H9 (cell line): ENCODE results near the gene SPAG5. TPM values are rescaled to one million over a fixed set of nuclear protein-coding genes. Genes with fewer than 3 reads are reported as not detected.

ENCODE experiments used
- DNase-seq: peaks from one replicate; pipeline ENCODE4 v3.0.0-alpha.2; 2017
- H2AFZ ChIP-seq: one replicate; pipeline ENCODE4 v1.6.1; 2013; ENCODE audit warnings: mild to moderate bottlenecking, low read length, control low read depth, moderate library complexity
- H2AK5ac ChIP-seq: 2 replicates; pipeline ENCODE4 v1.6.1; 2013; ENCODE audit warnings: low read length, control low read depth, mixed read lengths; ENCODE audit not compliant: insufficient read length
- H2BK120ac ChIP-seq: one replicate; pipeline ENCODE4 v1.6.1; 2013; ENCODE audit warnings: low read depth, mild to moderate bottlenecking, low read length, control low read depth, inconsistent platforms; ENCODE audit not compliant: poor library complexity, severe bottlenecking
- H2BK12ac ChIP-seq: 2 replicates; pipeline ENCODE4 v1.6.1; 2013; ENCODE audit warnings: low read length, control low read depth, mixed read lengths, low read depth; ENCODE audit not compliant: insufficient read length
- H2BK15ac ChIP-seq: 2 replicates; pipeline ENCODE4 v1.6.1; 2013; ENCODE audit warnings: low read depth, low read length, control low read depth
- H2BK20ac ChIP-seq: one replicate; pipeline ENCODE4 v1.6.1; 2013; ENCODE audit warnings: low read depth, mild to moderate bottlenecking, low read length, control low read depth, inconsistent platforms; ENCODE audit not compliant: poor library complexity, severe bottlenecking
- H2BK5ac ChIP-seq: 2 replicates; pipeline ENCODE4 v1.6.1; 2013; ENCODE audit warnings: low read length, control low read depth, mixed read lengths; ENCODE audit not compliant: insufficient read length
- H3K14ac ChIP-seq: 2 replicates; pipeline ENCODE4 v1.6.1; 2013; ENCODE audit warnings: low read length, control low read depth; ENCODE audit not compliant: insufficient read depth
- H3K18ac ChIP-seq: 2 replicates; pipeline ENCODE4 v1.6.1; 2013; ENCODE audit warnings: low read depth, mild to moderate bottlenecking, mixed read lengths, low read length, control low read depth; ENCODE audit not compliant: insufficient read length
- H3K23ac ChIP-seq: 2 replicates; pipeline ENCODE4 v1.6.1; 2013; ENCODE audit warnings: low read length, control low read depth, mixed read lengths, low read depth; ENCODE audit not compliant: insufficient read length
- H3K23me2 ChIP-seq: 2 replicates; pipeline ENCODE4 v1.6.1; 2013; ENCODE audit warnings: low read depth, mild to moderate bottlenecking, mixed read lengths, low read length, control low read depth; ENCODE audit not compliant: insufficient read length, poor library complexity, severe bottlenecking
- H3K27ac ChIP-seq: 2 replicates; pipeline ENCODE4 v1.5.1; 2013; ENCODE audit warnings: low read length, control low read depth, mixed read lengths, low read depth; ENCODE audit not compliant: insufficient read length
- H3K27me3 ChIP-seq: 2 replicates; pipeline ENCODE4 v1.6.1; 2013; ENCODE audit warnings: low read length, control low read depth, inconsistent platforms; ENCODE audit not compliant: insufficient read depth
- H3K4ac ChIP-seq: 2 replicates; pipeline ENCODE4 v1.6.1; 2013; ENCODE audit warnings: low read depth, mild to moderate bottlenecking, control low read depth, inconsistent platforms, low read length, moderate library complexity
- H3K4me1 ChIP-seq: 2 replicates; pipeline ENCODE4 v1.6.1; 2013; ENCODE audit warnings: low read length, control low read depth, inconsistent platforms; ENCODE audit not compliant: insufficient read depth
- H3K4me2 ChIP-seq: 2 replicates; pipeline ENCODE4 v1.6.1; 2013; ENCODE audit warnings: low read length, control low read depth, mixed read lengths; ENCODE audit not compliant: insufficient read length, insufficient read depth
- H3K56ac ChIP-seq: 2 replicates; pipeline ENCODE4 v1.6.1; 2013; ENCODE audit warnings: low read depth, mild to moderate bottlenecking, mixed read lengths, low read length, control low read depth; ENCODE audit not compliant: insufficient read length
- H3K79me1 ChIP-seq: 2 replicates; pipeline ENCODE4 v1.6.1; 2013; ENCODE audit warnings: low read depth, mild to moderate bottlenecking, moderate library complexity, low read length, control low read depth, inconsistent platforms; ENCODE audit not compliant: insufficient read depth, poor library complexity, severe bottlenecking
- H3K79me2 ChIP-seq: 2 replicates; pipeline ENCODE4 v1.6.1; 2013; ENCODE audit warnings: low read length, control low read depth, inconsistent platforms; ENCODE audit not compliant: insufficient read depth
- H3K9ac ChIP-seq: 2 replicates; pipeline ENCODE4 v1.6.1; 2013; ENCODE audit warnings: low read length, control low read depth, mixed read lengths; ENCODE audit not compliant: insufficient read length; ENCODE audit errors: extremely low read depth
- H3K9me3 ChIP-seq: one replicate; pipeline ENCODE4 v1.6.1; 2013; ENCODE audit warnings: low read depth, low read length, inconsistent platforms; ENCODE audit not compliant: control insufficient read depth
- H3T11ph ChIP-seq: one replicate; pipeline ENCODE4 v1.6.1; 2013; ENCODE audit warnings: mild to moderate bottlenecking, low read length, control low read depth, inconsistent platforms
- H4K20me1 ChIP-seq: one replicate; pipeline ENCODE4 v1.6.1; 2013; ENCODE audit not compliant: control insufficient read depth, insufficient read length, insufficient read depth
- H4K5ac ChIP-seq: 2 replicates; pipeline ENCODE4 v1.6.1; 2013; ENCODE audit warnings: low read depth, mild to moderate bottlenecking, mixed read lengths, low read length, control low read depth; ENCODE audit not compliant: insufficient read length
- H4K8ac ChIP-seq: replicated peaks from 2 replicates; pipeline ENCODE4 v1.6.1; 2013; ENCODE audit warnings: low read length, control low read depth, mixed read lengths, low read depth; ENCODE audit not compliant: insufficient read length
- H4K91ac ChIP-seq: 2 replicates; pipeline ENCODE4 v1.6.1; 2013; ENCODE audit warnings: low read depth, mild to moderate bottlenecking, moderate library complexity, mixed read lengths, low read length, control low read depth; ENCODE audit not compliant: insufficient read length
- H3K27ac Mint-ChIP-seq, 3 experiments: 2 replicates in 2 of 3; 3 replicates in 1 of 3; pipeline ENCODE4 v1.8.0; 2020 to 2021; ENCODE audit warnings: mixed read lengths in 3 of 3, mild to moderate bottlenecking in 1 of 3, moderate library complexity in 1 of 3
- H3K27me3 Mint-ChIP-seq: 2 replicates; pipeline ENCODE4 v1.8.0; 2021; ENCODE audit warnings: low read depth, mild to moderate bottlenecking, moderate library complexity, mixed read lengths
- H3K36me3 Mint-ChIP-seq, 3 experiments: 2 replicates in 2 of 3; 3 replicates in 1 of 3; pipeline ENCODE4 v1.8.0; 2020 to 2021; ENCODE audit warnings: low read depth in 3 of 3, mixed read lengths in 3 of 3; ENCODE audit not compliant: insufficient read depth in 1 of 3
- H3K4me1 Mint-ChIP-seq, 2 experiments: 2 replicates each; pipeline ENCODE4 v1.8.0; 2020; ENCODE audit warnings: mixed read lengths in 2 of 2
- H3K4me3 Mint-ChIP-seq, 2 experiments: 2 replicates in 1 of 2; 3 replicates in 1 of 2; pipeline ENCODE4 v1.8.0; 2020 to 2021; ENCODE audit warnings: mild to moderate bottlenecking in 2 of 2, mixed read lengths in 2 of 2, moderate library complexity in 1 of 2
- H3K9me3 Mint-ChIP-seq, 2 experiments: 2 replicates in 1 of 2; 3 replicates in 1 of 2; pipeline ENCODE4 v1.8.0; 2020; ENCODE audit warnings: mild to moderate bottlenecking in 2 of 2, mixed read lengths in 2 of 2, moderate library complexity in 1 of 2
- CTCF ChIP-seq: fragments of 200-600 bp; sonication (generic); conservative IDR thresholded peaks from 3 replicates; pipeline ENCODE4 v1.8.0; 2021; ENCODE audit warnings: antibody characterized with exemption, mild to moderate bottlenecking
- WGBS: extraction: QIAGEN DNeasy Blood & Tissue Kit; methylation state at CpG from one replicate; pipeline ENCODE4 v1.1.7; 2013; ENCODE audit warnings: missing lambda C conversion rate, low lambda C conversion rate, mixed read lengths; ENCODE audit not compliant: insufficient read length; ENCODE audit errors: extremely low coverage; 5-methylcytosine and 5-hydroxymethylcytosine counted together
- total RNA-seq: library from RNA; stranded (reverse); gene quantifications from 2 replicates; pipeline ENCODE4 v1.2.1, GENCODE V29; 2021

The SPAG5 gene
- total RNA-seq, 1 experiment from 2014 or later: 122 TPM

DNA sequence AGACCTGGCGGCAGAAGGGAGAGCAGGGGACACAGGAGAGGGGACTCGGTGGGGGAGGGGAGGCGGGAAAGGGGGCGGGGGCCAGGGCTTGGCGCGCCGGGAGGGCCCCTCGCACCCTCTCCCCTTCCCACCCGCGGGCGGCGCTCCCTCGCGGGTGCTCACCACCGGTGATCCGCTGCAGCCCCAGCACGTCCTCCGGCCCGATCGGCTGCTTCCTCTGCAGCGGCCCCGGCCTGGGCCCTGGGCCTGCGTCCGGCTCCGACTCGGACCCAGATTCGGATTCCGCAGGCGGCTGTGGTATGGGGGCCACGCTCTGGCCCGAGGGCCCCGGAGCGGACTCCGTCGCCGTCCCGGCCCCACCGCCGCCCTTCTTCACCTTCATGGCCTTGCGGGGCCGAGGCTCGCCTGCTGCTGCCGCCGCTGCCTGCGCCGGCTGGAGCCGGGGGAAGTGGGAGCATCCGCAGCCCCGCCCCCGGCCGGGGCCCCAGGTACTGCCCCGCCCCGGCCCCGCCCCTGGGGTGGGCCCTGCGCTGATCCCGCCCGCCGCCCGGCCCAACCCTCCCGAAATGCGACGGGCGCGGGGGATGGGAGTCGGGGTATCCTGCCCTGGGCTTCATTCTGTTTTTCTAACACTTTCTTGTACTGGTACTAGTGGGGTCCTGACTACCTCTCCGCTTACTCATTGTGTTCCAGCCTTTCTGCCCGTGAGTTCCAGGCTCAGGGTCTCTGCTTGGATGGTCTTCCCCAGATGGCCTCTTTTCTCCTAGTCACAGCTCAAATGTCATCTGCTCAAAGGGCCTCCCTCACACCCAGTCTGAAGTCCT, 46.4 kb downstream of the SPAG5 start, which contains the start of gene UNC119:
Gene UNC119, minus strand, starts transcription at position 449 of the 824 bp plus-strand sequence. Its CDS starts 67 bp downstream, at position 382.
- Histone ChIP-seq H3K4me2 (peak within 1 kb of the TSS; percentile 72), H3K4me1 (no peaks in the 10 kb centered on the region), H3K56ac (no peak within 1 kb of the TSS), H3K4ac (no peak within 1 kb of the TSS), H2AFZ (no peak within 1 kb of the TSS), H2AK5ac (no peak within 1 kb of the TSS), H3K27ac (no peak within 1 kb of the TSS), H3K18ac (no peak within 1 kb of the TSS), H2BK15ac (no peak within 1 kb of the TSS; the same call in 1 of the 2 replicates), H4K20me1 (no peaks in the 10 kb centered on the region), H2BK12ac (no peak within 1 kb of the TSS), H3K23ac (no peak within 1 kb of the TSS), H3K79me2 (no peaks in the 10 kb centered on the region; the same call in 1 of the 2 replicates), H4K91ac (no peak within 1 kb of the TSS), H4K5ac (no peak within 1 kb of the TSS), H3K23me2 (peaks cover 5% of the 10 kb centered on the region), H2BK120ac (no peak within 1 kb of the TSS), H3T11ph (no peak within 1 kb of the TSS), H3K27me3 (no peaks in the 10 kb centered on the region), H3K9me3 (no peaks in the 10 kb centered on the region), H2BK20ac (no peak within 1 kb of the TSS), H3K14ac (peak within 1 kb of the TSS; percentile 81), H2BK5ac (no peak within 1 kb of the TSS), H3K79me1 (no peaks in the 10 kb centered on the region), H3K9ac (peak within 1 kb of the TSS; percentile 62), H4K8ac (no peak within 1 kb of the TSS)
- TF ChIP-seq CTCF: no peak
- Mint-ChIP-seq H3K27ac (peak within 1 kb of the TSS in 2 of 3 experiments; percentile 46 to 82; a peak in 5 of 7 replicates), H3K36me3 (peaks cover 20 to 38% (median 35%) of the 10 kb centered on the region in 3 experiments; a peak in 6 of 7 replicates), H3K27me3 (peaks cover 4% of the 10 kb centered on the region), H3K9me3 (no peaks in the 10 kb centered on the region), H3K4me1 (peaks cover 21 to 44% of the 10 kb centered on the region in 2 experiments), H3K4me3 (peak within 1 kb of the TSS; percentile 86 to 94)
- WGBS: no CpG with 5 or more reads among the region's 67 CpGs
- peak; percentile 87 for DNase-seq
